ENCODE results near the gene TTC9B.

The TTC9B gene

DNA sequence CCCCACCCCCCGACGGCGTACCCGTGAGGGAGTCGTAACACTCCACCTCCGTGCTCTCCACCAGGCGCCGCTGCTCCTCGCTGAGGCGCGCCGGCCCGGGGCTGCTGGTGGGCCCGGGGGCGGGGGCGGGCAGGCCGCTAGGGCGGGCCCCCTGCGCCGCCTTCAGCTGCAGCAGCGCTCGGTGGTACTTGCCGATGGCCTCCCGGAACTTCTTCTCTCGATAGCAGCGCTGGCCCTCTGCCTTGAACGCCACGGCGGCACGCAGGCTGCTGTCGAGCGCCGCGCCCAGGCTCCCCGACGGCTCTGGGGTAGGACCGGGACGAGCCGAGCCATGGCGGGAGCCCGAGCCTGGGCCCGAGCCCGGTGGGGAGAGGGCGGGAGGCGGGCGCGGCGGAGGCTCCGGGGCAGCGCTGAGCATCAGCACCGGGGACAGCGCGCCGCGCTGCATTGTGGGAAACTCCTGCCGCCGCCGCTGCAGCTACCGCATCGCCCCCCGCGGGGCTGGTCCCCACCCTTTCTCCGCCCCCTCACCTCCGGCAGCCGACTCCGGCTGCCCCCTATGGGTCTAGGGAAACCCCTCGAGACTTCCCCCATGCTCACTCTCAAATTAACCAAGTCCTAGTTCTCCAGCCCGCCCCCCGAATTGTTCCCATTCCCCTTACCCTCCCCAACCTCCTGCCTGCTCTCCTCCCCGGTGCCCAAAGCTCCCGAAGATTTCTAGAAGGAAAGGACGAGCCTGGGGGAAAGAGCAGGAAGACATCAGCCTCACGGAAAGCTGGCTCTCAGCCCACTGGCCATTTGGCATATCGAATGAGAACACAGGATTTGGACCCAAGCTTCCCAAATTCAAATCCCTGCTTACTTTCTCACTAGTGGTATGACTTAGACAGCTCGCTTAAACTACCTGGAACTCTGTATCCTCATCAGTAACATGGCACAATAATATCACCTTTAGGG, at the start of gene TTC9B:
Gene TTC9B (minus strand): TSS at position 451 of the 957 bp plus-strand sequence. CDS start 3 bp downstream, at position 448.
- DNase-seq (ENCODE audit: low spot score), result no peak

- DNase-seq (ENCODE audit: low spot score), result no peak
These were observed 49.4 kb upstream of the TTC9B start for GRCh38 chr19:40267601-40267997.

DNA sequence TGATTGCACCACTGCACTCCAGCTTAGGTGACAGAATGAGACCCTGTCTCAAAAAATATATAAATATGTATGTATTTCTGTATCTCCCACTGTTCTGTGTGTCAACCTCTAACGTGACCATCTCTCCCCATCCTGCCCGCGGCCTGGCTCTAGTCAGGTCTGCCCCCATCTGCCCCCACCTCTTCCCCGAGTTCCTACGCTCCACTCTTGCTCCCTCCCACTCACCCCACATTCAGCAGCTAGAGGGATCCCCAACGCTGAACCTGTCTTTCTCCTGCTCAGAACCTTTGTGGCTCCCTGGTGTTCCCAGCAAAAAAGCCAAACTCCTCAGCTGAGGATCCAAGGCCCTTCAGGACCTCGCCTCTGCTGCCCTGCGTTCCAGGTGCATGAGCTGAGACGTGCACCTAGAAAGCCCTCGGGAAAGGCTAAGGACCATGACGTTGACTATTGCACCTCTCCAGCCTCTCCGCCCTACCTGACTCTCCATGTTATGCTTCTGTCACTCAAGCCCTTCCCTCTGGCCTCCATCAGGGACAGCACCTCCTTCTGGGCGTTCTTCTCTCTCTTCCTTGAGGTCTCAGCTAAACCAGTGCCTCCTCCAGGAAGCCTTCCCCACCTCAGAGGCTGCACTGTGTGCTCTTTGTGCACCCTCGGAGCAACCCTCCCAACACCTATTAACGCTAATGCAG, 48.9 kb upstream of the TTC9B start:
- no peak for DNase-seq (ENCODE audit: low spot score)

GRCh38 chr19:40266119-40266518, 47.9 kb upstream of the TTC9B start:
- no peak for DNase-seq (ENCODE audit: low spot score)

DNA sequence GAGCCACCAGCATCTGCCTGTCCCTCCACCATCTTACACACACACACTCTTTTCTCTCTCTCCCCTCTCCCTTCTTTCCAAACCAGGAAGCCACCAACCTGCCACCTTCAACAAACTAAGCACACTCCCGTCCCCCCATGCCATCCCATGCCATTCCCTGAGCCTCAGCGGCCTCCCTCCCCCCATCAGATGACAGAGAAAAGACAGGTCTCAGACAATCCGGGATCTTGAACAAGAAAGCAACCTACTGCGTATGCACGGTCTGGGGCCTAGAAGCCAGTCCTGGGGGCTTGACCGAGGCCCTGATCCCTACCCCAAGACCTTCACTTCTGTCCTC, 47.5 kb upstream of the TTC9B start:
- DNase-seq (ENCODE audit: low spot score), result no peak

- no peak for DNase-seq (ENCODE audit: low spot score)
These were observed 47.0 kb upstream of the TTC9B start for GRCh38 chr19:40265055-40265762.

- no peak for DNase-seq (ENCODE audit: low spot score)
These were observed 46.3 kb upstream of the TTC9B start for GRCh38 chr19:40264314-40265054.

GRCh38 chr19:40263440-40264313, 45.5 kb upstream of the TTC9B start:
- DNase-seq (ENCODE audit: low spot score), result no peak

DNA sequence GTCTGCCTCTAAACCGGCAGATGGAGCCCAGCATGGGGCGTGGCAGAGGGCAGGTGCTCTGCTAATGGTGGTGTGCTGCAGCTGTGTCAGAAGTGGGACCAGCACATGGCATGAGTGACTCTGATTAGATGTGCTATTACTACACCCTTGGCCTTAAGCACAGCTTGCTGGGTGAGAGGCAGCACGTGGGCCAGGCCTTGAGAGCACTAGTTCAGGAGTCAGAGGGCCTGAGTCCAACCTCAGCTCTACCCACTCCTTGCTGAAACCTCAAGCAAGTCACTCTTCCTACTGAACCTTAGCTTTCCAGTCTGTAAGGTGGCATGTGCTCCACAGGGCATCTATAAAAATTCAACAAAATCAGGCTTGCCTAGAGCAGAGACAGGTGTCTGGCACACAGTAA, 44.2 kb upstream of the TTC9B start:
- DNase-seq (ENCODE audit: low spot score), result no peak

GRCh38 chr19:40261631-40262030, 43.4 kb upstream of the TTC9B start:
- DNase-seq (ENCODE audit: low spot score), result no peak

DNA sequence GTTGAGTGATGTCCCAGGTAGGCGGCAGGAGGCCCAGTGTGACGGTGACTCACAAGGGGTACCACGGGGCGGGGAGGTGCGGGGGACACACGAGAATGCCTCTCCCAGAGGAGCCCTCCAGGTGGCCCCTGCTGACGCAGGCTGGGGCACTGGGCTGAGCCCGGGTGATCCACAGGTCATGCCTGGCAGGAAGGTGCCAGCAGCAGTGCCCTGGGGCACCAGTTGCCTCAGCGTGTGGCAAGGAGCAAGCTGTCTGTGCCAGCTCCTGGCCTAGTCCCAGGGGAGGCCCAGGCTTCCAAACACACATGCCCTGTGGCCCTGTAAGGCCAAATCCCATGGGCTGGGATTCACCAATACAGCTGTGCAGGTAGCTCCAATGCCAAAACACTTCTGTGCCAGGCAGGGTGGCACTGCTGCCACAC, 38.9 kb upstream of the TTC9B start:
- DNase-seq (ENCODE audit: low spot score), result no peak

- no peak for DNase-seq (ENCODE audit: low spot score)
These were observed 38.3 kb upstream of the TTC9B start for GRCh38 chr19:40256512-40256911.

DNA sequence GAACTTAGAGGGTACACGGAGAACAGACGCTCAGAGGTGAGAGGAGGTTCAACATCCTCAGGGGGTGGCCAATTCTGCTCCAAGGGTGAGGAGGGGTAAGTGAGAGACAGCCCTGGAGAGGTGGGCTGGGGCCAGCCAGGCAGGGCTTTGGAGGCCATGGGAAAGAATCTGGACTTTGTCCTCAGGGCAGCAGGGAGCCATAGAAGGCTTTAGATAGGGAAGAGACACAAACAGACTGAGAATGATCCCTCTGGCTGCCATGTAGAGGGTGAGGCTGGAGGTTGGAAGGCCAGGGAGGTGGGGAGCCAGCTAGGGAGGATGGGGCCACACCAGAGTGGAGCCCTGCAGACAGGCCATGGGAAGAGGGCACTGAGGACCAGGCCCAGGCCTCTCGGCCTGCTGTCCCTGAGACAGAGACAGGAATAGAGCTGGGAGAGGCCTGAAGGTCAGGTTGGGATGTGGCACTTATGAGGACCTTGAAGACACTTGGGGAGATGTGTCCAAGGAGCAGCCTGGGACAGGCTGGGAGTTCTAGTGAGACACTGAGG, 37.5 kb upstream of the TTC9B start:
- DNase-seq (ENCODE audit: low spot score), result peak; percentile 61

DNA sequence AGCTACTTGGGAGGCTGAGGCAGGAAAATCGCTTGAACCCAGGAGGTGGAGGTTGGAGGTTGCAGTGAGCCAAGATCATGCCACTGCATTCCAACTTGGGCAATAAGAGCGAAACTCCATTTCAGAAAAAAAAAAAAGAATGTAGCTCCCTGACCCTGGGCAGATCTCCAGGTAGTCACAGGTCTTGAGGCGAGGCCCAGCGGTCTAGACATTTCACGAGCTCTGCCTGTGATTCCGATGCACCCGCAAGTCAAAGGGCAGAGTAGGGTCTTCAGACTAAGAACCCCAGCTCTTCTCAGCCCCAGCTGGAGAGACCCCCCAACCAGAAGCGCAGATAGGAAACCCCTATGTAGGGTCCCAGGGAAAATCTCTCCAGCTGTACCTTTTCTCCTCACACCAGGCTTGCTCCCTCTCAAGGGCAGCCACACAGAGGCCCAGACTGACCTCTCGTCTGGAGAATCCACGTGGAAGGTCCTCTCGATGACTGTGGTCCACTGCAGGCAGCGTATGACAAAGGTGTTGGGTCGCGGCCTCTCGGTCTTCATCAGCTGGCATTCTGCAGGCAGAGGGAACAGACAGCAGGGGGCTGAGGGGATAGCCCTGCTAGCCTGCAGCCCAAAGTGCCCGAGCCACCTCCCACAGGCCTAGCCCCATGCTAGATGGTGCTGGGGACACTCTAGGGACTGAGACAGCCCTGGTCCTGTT, 36.7 kb upstream of the TTC9B start:
- DNase-seq (ENCODE audit: low spot score), result no peak

- DNase-seq (ENCODE audit: low spot score), result no peak
These were observed 35.5 kb upstream of the TTC9B start for GRCh38 chr19:40253611-40254092.

GRCh38 chr19:40252395-40252794, 34.2 kb upstream of the TTC9B start:
- no peak for DNase-seq (ENCODE audit: low spot score)

DNA sequence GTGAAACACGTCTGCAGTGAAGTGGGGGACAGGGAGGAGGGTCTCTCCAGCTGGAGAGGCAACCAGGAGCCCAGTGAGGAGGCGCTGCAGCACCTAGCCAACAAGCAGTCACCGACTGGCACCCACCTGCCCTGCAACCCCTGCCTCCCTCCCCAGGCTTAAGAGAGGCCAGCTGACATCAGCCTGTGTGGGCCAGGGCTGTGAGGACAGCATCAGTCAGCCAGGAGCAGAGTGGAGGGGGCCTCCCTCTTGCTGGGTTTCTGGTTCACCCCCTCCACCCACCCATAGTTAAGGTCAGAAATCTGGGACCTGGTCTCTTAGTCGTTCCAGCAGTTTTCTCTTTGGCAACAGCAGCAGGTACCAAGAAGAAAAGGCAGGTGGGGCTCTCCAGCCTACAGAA, 33.8 kb upstream of the TTC9B start:
- no peak for DNase-seq (ENCODE audit: low spot score)

- no peak for DNase-seq (ENCODE audit: low spot score)
These were observed 33.1 kb upstream of the TTC9B start for GRCh38 chr19:40251244-40251643.

- no peak for DNase-seq (ENCODE audit: low spot score)
These were observed 31.6 kb upstream of the TTC9B start for GRCh38 chr19:40249781-40250180.

- DNase-seq (ENCODE audit: low spot score), result no peak
These were observed 31.0 kb upstream of the TTC9B start for GRCh38 chr19:40249201-40249600.
